ENCODE measurements around the gene ELP4.
"Not testable (repeated sequence)": the region's sequence is repeated elsewhere in the genome, so short reads cannot be mapped to it uniquely, and the experiment has no call there.

ELP4 gene

GRCh38 chr11:31714840-31715239 lies 205.3 kb downstream of the ELP4 start:
- DNase-seq: peak; percentile 45

GRCh38 chr11:31720225-31720624 lies 210.7 kb downstream of the ELP4 start:
- no peak for DNase-seq

GRCh38 chr11:31720671-31721365 lies 211.3 kb downstream of the ELP4 start:
- DNase-seq: no peak

GRCh38 chr11:31722754-31723153 lies 213.2 kb downstream of the ELP4 start:
- no peak for DNase-seq

DNA sequence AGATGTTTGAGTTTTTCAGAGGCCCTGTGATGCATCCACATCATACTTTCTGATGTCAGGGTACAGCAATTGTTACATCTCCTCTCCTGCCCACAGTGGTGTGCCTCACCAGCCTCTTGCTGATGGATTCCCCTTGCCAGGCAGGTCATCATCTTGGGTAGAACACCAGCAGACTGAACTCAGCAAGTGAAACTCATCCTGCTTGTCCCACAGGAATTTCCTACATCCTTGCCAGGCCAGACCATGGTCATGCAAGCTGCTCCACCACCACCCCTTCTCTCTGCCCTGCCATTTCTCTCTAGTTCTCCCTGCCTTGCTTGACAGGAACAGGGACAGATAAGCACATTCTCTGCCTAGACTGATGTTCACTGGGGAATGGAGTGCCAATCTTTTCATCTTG lies 215.6 kb downstream of the ELP4 start:
- DNase-seq: no peak

DNA sequence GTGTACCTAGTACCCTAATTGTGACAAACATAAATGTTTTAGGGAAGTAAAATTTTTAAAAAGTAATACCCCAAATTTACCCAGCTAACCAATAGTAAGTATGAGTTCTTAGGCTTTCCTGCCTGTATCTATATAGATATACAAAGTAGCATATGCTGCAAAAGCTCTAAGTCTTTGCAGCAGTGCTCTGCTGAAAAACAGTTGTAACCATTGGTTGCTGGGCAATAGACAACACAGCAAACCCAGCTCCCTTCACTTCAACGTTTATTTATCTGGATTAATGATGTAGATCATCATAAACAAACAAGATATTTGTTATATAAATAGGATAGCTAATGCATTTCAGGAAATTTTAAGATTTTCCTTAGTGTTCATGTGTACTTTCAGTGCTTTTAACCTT lies 218.9 kb downstream of the ELP4 start:
- DNase-seq: no peak

- no peak for DNase-seq
Measured at GRCh38 chr11:31740131-31740530, 230.6 kb downstream of the ELP4 start.

DNA sequence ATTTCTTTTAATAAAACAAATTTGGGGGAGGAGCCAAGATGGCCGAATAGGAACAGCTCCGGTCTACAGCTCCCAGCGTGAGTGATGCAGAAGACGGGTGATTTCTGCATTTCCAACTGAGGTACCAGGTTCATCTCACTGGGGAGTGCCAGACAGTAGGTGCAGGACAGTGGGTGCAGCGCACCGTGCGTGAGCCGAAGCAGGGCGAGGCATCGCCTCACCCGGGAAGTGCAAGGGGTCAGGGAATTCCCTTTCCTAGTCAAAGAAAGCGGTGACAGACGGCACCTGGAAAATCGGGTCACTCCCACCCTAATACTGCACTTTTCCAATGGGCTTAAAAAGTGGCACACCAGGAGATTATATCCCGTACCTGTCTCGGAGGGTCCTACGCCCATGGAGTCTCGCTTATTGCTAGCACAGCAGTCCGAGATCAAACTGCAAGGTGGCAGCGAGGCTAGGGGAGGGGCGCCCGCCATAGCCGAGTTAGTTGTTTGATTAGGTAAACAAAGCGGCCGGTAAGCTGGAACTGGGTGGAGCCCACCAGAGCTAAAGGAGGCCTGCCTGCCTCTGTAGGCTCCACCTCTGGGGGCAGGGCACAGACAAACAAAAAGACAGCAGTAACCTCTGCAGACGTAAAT lies 231.3 kb downstream of the ELP4 start:
- DNase-seq: not testable (repeated sequence)

DNA sequence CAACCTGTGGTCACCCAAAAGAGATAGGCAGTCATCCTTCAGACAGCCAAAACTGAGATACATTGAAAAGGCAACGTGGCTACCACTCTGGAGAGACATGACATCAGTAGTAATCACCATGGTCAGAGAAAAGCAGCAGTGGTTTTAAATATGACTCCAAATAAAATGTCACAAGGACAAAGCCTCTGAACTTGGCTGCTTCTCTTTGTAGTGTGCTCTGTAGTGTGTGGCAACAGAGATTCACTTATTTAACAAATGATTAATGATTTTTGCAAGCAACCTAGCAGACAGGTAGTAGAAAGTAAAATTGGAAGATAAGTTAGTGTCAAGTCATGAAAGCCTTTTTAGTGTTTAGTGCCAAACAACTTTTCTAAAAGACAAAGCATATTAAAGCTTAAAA lies 238.0 kb downstream of the ELP4 start:
- DNase-seq: no peak

DNA sequence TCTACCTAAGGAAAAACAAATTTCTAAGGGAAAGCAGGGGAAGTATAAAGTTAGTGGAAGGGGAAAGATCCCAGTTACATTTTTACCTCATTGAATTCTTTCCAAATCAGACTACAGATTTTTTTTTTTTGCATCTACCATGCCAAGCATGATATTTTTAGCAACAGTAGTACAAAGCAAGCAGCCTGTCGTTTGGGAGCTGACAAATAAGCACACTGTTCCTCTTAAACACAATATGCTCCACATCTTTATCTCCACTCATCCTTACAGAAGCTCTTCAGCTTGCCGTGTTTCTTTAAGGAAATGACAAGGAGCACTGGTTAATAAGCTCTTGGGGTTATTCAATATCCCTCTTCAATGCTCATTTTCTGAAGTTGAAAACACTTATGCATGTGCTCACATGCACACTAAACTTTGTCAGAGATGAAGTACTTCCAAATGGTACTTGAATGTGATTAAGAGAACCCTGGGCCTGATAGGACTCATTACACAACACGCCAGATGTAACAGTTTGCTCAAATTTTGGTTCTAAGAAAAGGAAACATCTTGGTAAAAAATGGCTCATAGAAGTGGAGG lies 247.8 kb downstream of the ELP4 start:
- DNase-seq: no peak

- no peak for DNase-seq
Measured at GRCh38 chr11:31761636-31762035, 252.1 kb downstream of the ELP4 start.

- no peak for DNase-seq
Measured at GRCh38 chr11:31763296-31763695, 253.7 kb downstream of the ELP4 start.

DNA sequence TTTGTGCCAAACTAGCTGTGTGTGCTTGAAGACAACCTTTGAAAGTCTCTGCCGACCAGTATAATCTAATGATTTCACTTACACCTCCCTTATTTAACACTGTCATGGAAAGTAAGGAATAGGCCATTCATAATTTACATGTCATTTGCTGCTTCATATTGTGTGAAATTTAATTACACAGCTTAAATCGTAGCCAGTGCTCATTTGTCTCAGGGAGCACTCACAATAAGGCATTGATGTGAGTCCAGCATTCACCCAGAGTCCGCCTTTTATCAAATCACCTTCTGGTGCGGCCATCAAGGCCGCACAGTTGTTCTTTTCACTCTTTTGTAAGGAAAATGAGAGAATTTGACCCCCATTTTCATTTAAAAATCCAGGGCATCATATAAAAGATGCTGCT lies 254.7 kb downstream of the ELP4 start:
- DNase-seq: no peak

- no peak for DNase-seq
Measured at GRCh38 chr11:31764766-31765165, 255.2 kb downstream of the ELP4 start.

GRCh38 chr11:31767066-31767465 lies 257.5 kb downstream of the ELP4 start:
- DNase-seq: no peak

DNA sequence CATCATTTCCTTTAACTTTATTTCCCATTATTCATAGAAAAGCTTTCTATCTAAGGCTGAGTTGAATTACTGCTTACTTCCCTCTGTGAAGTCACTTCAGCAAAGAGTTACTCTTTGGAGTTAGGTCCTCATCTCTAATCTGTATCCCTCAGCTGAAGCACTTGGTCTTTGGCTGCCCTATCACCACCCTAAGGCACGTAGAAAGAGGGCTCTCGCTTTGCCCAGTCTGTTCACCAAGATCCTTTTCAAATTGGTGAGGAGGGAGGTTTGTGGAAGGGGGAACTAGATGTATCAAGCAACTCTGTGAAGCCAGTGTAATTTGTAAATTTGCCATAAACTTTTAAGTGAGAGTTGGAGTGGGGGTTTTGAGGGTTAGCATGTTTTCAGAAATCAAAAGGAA lies 258.1 kb downstream of the ELP4 start:
- DNase-seq: no peak

GRCh38 chr11:31768749-31769640 lies 259.4 kb downstream of the ELP4 start:
- DNase-seq: no peak

DNA sequence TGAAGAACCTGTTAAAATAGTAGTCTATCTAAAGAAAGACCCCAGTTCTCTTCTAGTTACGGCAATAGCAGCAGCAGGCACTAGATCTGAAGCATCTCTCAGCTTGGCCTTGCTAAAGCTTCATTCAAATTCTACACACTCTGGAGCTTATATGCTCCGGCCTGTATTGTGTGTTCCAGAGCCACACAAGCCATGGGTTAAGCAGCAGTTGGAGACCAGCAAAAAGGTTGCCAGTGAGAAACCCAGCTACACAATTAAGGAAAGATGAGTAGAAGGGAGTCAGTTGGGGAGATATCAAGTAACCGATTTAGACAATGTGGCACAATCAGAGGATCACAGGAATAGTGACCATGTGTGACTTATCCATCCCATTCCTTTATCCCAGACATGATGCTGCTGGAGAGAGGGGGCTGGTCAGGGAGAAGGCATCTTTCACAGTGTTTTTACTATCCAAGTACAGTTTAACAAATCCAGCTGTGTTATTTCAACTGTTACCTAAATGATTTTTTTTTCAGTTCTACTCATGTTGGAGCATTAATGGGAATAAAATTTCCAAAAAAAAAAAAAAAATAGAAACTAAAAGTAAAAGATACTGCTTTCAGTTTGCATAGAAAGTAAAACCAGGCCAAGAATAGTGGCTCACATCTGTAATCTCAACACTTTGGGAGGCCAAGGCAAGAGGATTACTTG lies 260.6 kb downstream of the ELP4 start:
- DNase-seq: no peak

- DNase-seq: no peak
Measured at GRCh38 chr11:31772412-31772811, 262.8 kb downstream of the ELP4 start.

DNA sequence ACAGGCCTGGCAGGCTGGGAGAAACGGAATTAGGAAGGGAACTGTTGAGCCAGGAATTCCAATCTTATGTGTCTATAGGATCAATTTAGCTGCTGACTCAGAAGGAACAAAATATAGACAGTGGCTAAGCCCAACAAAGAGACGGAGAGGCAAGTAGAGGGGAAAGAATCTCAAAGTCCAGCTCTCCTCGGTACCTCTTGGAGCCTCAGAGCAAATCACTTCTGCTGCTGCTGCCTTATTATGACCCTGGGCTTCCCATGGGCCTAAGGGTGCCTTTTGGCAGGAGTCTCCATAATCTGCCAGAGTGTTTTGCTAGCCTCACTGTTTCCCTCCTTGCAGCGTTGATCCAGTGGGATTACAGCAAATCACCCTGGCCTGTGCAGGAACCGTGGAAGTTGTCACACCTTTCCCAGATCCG lies 269.8 kb downstream of the ELP4 start:
- no peak for DNase-seq

- DNase-seq: no peak
Measured at GRCh38 chr11:31780078-31780477, 270.5 kb downstream of the ELP4 start.

DNA sequence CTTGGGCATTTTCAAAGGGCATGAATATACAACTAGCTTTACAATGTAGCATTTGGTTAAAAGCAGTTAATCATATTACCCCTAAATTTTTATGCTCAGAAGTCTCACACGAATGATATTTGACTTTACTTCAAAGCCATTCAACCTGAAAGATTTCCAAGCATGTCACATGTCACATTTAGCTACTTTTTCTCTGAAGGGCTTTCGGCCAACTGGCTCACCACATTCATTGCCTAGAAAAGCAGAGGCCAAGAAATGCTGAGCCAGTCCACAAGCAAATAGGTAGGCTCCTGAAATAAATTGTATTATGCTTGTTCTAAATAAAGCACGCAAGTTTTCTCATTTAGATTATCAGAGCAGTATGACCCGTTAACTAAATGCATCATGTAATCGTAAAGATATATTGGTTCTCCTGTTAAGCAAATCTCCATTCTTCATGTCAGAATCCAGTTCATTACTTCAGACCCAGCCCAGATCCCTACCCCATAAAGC lies 271.0 kb downstream of the ELP4 start:
- no peak for DNase-seq

DNA sequence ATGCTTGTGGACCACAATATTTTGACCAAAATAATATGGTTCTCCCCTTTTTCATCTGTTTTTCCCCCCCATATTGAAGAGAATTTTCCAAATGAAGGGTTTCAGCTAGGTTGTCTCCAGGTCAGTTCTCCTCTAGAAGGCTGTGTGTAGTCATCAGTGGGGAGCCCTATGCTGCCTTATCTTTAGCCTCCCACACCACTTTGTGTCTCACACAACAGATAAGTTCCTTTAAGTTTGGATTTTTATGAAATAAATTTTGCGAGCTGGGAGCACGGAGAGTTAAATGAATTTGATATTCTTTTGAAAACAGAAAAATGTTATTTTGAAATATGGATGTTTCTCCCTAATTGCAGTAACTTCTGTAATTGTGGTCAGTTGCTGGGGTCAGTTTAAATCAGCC lies 272.7 kb downstream of the ELP4 start:
- DNase-seq: no peak
